ENCODE measurements around the gene RHBDF1.
"Not testable (repeated sequence)": the region's sequence is repeated elsewhere in the genome, so short reads cannot be mapped to it uniquely, and the experiment has no call there.

The RHBDF1 gene

DNA sequence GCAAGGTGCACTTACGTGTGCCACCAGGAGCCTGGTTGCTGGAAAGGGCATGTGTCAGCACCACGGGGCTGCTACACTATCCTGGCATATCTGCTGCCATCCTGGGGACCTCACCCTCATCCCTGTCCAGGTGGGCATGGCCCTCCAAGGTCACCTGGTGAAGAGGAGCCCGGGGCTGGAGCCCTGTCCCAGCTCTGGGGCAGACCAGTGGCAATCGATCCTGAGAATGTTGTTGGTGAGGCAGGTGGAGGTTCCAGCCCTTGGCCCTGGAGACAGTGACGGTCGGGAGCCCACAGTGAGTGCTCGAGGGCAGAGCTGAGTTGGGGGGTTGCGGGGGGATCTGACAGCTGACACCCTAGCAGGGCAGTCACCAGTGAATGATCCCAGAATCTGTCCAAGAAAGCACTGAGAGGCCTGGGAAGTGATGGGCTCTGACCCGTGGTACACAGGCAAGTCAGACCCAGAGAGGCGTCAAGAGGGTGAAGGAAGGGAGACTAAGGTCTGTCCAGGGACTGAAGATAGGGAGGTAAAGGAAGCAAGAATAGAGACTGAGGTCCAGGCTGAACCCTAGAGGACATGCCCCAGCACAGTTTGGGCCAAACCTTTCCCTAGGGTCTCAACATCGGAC lies 36.6 kb downstream of the RHBDF1 start:
- no peak for DNase-seq

GRCh38 chr16:35011-35677 lies 37.3 kb downstream of the RHBDF1 start:
- no peak for DNase-seq

DNA sequence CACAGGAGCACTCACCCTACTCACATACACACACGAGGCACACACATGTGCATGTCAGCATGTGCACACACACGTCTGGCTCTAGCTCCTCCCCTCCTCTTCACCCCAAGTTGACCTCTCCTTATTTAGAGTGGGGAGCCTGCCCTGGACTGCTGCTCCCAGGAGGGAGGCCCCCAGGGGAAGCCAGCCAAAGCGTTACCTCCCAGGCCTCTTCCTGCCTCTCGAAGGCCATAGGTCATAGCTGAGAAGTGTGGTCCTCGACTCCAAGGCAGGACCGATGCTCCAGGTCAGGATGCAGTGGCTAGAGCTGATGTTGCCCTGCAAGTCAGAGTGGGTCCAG lies 37.8 kb downstream of the RHBDF1 start:
- DNase-seq: peak; percentile 22

GRCh38 chr16:33877-34647 lies 38.4 kb downstream of the RHBDF1 start:
- peak; percentile 32 for DNase-seq

DNA sequence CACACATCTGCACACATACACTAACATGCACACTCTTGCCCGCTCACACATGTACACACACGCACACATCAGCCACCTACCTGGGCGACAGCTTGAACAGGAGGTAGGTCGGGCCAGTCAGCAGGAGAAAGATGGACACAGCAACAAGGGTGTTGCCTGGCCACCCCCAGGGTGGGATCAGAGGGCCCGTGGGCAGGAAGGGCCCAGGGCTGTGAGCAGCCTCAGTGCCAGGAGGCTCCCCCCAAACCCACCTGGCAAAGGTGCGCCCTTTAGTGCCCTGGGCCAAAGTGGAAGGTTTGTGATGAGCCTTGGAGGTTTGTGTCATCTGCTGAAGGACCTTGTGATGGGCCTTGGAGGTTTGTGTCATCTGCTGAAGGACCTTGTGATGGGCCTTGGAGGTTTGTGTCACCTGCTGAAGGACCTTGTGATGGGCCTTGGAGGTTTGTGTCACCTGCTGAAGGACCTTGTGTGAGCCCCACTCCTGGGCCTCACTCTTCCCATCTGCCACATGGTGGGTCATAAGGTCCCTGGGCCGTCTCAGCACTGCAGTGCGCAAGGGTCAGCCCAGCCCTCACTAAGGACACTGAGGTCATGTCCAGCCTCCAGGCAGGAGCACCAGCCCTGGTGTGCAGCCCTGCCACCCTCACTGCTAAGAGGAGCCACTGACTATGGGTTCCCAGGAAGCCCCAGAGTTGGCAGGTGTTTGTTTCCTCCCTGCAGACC lies 39.1 kb downstream of the RHBDF1 start:
- not testable (repeated sequence) for DNase-seq

DNA sequence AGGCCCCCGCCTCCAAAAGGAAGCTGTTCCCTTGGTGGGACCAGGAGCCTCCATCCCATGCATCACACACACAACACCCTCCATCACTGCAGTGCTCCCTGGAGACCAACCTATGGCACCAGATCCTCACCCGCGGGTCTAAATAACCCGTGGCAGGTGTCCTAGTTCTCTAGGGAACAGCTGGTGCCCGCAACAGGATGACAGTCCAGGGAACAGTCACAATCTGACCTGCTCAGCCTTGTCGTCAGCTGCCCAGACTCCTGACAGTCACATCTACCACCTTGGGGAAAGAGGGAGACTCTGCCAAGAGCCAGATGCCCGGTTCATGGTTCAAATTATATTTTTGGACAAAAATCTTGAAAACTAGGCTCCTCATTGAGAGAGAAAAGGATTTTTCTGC lies 41.8 kb downstream of the RHBDF1 start:
- not testable (repeated sequence) for DNase-seq

DNA sequence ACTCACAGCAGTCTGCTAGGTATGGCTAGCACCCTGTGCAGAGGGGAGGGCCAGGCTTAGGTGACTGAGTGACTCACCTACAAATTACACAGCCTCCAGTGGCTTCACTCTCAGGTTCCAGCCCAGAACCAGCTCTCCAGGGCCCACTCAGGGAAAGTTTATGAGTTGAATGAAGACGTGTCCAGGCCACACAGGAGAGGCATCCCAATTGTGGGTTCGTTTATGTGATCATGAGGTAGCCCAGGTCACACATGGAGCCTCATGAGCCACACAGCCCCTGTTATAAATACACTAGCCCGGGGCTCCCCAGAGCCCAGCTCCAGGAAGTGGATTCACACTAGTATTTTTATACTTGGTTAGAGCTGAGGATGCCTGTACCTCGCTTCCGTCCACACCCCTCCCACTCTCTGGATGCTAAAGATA lies 46.5 kb downstream of the RHBDF1 start:
- DNase-seq: not testable (repeated sequence)

DNA sequence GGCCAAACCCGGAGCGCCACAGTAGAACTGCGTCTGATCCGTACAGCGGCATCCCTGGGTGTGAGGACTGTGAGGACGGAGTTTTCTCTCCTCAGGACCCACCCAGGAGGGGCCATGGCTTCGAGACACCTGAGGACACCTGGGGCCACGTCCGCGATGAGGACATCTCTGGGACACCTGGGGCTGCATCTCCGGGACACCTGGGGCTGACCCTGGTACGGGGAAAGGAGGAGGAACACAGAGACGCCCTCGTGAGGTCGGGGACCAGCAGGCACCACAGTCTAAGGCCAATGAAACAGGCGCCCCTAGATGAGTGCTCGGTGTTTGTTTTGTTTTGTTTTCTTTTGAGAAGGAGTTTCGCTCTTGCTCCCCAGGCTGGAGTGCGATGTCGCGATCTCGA lies 48.3 kb downstream of the RHBDF1 start:
- not testable (repeated sequence) for DNase-seq

DNA sequence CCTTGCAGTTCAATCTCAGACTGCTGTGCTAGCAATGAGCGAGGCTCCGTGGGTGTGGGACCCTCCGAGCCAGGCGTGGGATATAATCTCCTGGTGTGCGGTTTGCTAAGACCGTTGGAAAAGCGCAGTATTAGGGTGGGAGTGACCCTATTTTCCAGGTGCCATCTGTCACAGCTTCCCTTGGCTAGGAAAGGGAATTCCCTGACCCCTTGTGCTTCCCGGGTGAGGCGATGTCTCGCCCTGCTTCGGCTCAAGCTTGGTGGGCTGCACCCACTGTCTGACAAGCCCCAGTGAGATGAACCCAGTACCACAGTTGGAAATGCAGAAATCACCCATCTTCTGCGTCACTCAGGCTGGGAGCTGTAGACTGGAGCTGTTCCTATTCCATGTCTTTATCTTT lies 51.5 kb downstream of the RHBDF1 start:
- not testable (repeated sequence) for DNase-seq

GRCh38 chr16:17062-17765 lies 55.2 kb downstream of the RHBDF1 start:
- DNase-seq: not testable (repeated sequence)

DNA sequence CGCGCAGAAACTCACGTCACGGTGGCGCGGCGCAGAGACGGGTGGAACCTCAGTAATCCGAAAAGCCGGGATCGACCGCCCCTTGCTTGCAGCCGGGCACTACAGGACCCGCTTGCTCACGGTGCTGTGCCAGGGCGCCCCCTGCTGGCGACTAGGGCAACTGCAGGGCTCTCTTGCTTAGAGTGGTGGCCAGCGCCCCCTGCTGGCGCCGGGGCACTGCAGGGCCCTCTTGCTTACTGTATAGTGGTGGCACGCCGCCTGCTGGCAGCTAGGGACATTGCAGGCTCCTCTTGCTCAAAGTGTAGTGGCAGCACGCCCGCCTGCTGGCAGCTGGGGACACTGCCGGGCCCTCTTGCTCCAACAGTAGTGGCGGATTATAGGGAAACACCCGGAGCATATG lies 61.7 kb downstream of the RHBDF1 start:
- not testable (repeated sequence) for DNase-seq

- peak; percentile 32 for DNase-seq
Measured at GRCh38 chr16:9903-10665, 62.3 kb downstream of the RHBDF1 start.
